GM19468 (cell line): ENCODE measurements around the gene IRGQ.

ENCODE experiments used
- ATAC-seq: cut with Tn5 transposase; IDR thresholded peaks from one replicate; pipeline ENCODE4 v1.9.1; 2021; ENCODE audit warnings: mild to moderate bottlenecking, moderate library complexity, moderate number of reproducible peaks; ENCODE audit not compliant: unreplicated experiment; ENCODE audit errors: extremely low read depth

IRGQ gene

GRCh38 chr19:43575156-43575950, 20.6 kb downstream of the IRGQ start, which contains the start of the genes PINLYP and XRCC1:
PINLYP (plus strand) TSS chr19:43575801; CDS start chr19:43577192, 1,391 bp downstream.
XRCC1 (minus strand) TSS chr19:43575527; CDS start chr19:43575458, 69 bp downstream.
- peak; percentile 88 for ATAC-seq

DNA sequence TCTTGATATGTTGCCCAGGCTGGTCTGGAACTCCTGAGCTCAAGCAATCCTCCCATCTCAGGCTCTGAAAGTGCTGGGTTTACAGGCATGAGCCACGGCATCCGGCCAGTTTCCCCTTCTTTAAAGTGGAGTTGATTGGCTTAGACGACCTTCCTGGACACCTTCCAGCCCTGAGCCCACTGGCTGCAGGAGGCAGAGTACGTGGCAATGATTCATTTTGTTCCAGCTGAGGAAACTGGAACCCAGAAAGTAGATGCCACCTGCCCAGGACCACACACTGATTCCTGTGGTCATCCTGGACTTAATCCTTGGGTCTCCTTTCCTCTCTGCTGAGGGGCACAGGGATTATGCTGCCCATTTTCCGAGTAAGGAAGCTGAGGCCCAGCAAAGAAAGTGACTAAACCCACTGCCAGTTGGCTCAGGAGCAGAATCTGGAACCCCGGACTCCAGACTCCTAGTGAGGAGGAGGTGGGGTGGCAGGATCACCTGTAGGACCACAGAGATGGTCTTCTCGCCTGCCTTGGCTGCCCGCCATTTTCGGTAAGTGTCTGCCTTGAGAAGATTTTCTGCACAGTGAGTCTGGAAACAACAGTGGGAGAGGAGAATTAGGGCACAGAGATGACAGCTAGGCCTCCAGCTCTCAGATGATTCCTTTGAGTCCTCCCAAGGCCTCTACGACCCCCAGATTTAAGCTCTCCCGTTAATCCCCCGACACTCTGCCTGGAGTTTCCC, 21.3 kb downstream of the IRGQ start:
- ATAC-seq: no peak

- no peak for ATAC-seq
Measured at GRCh38 chr19:43572171-43572588, 23.8 kb downstream of the IRGQ start.

GRCh38 chr19:43570174-43570791, 25.7 kb downstream of the IRGQ start:
- no peak for ATAC-seq

DNA sequence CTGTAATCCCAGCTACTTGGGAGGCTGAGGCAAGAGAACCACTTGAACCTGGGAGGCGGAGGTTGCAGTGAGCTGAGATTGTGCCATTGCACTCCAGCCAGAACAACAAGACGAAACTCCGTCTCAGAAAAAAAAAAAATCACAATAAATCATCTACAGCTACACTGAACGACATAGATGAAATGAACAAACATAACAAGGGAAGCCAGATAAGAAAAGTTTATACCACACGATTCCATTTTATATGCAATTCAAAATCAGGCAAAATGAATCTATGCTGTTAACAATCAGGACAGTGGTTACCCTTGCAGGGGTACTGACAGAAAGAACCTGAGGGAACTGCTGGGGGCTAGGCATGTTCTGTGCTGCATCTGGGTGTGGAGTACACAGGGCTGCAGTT, 26.3 kb downstream of the IRGQ start:
- ATAC-seq: no peak

DNA sequence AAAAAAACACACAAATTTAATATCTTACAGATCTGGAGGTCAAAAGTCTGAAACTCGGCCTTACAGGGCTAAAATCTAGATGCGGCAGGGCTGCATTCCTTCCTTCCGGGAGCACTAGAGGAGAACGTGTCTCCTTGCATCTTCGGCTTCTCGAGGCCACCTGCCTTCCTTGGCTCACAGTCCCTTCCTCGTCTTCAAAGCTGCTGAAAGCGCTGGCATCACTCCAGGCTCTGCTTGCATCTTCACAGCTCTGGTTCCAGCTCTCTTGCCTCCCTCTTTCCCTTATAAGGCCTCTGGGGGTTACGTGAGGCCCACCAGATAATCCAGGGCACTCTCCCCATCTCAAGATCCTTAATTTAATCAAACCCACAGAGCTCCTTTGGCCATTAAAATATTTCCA, 31.1 kb downstream of the IRGQ start:
- ATAC-seq: no peak

GRCh38 chr19:43563816-43564457, 32.0 kb downstream of the IRGQ start:
- ATAC-seq: no peak

- ATAC-seq: peak; percentile 80
Measured at GRCh38 chr19:43562698-43563241, 33.2 kb downstream of the IRGQ start.

- no peak for ATAC-seq
Measured at GRCh38 chr19:43562226-43562697, 33.7 kb downstream of the IRGQ start.

GRCh38 chr19:43561139-43561970, 34.6 kb downstream of the IRGQ start:
- no peak for ATAC-seq

- no peak for ATAC-seq
Measured at GRCh38 chr19:43560687-43561086, 35.2 kb downstream of the IRGQ start.

GRCh38 chr19:43555185-43555770, 40.7 kb downstream of the IRGQ start:
- ATAC-seq: no peak

- no peak for ATAC-seq
Measured at GRCh38 chr19:43554317-43554895, 41.5 kb downstream of the IRGQ start.

GRCh38 chr19:43553656-43554055, 42.3 kb downstream of the IRGQ start:
- ATAC-seq: no peak

DNA sequence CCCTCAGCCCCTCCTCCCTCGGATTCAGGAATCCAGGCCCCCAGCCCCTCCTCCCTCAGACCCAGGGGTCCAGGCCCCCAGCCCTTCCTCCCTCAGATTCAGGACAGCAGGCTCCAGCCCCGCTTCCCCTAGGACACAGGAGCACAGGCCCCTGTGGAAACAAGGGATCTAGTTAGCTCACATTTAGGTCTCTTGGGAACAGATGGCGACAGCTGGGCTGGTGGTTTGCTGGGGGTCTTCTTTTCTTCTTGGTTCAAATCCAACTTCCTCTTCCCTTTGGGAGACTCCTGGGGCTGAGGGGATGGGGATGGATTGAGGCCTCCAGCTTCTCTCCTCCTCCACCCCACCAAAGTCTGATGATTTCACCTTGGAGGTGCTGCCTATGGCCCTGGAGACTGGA, 43.3 kb downstream of the IRGQ start:
- ATAC-seq: no peak

- ATAC-seq: no peak
Measured at GRCh38 chr19:43552198-43552450, 43.8 kb downstream of the IRGQ start.

- no peak for ATAC-seq
Measured at GRCh38 chr19:43551399-43552197, 44.3 kb downstream of the IRGQ start.

DNA sequence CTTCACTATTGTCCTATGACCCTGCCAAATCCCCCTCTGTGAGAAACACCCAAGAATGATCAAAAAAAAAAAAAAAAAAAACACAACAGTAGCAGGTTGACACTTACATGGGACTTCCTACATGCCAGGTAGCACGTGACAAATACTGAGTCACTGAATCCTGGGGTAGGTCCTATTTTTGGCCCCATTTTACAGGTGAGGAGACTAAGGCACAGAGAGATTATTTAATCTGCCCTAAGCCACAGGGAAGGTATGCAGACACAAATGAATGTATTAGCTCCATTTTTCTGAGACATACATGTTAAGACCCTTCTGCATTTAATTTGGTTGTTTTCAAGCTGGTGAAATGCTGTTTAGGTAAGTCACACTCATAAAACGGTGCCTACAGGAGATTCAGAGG, 47.2 kb downstream of the IRGQ start:
- no peak for ATAC-seq
